Natural killer cell (primary cell): Measurements from ENCODE around the gene TSTD1. TPM values are rescaled to one million over a fixed set of nuclear protein-coding genes. Genes with fewer than 3 reads are reported as not detected.
"Not testable (repeated sequence)": the region's sequence is repeated elsewhere in the genome, so short reads cannot be mapped to it uniquely, and the experiment has no call there.

Experiments
- ATAC-seq, 3 donors: fragments of 150-1000 bp in 2 of 3; fragments of 200-7000 bp in 1 of 3; cut with Tn5 transposase; 1 replicate in 1 of 3; 2 replicates in 2 of 3; pipeline ENCODE4 v1.10.0; 2021; ENCODE audit warnings: mild to moderate bottlenecking in 2 of 3, moderate library complexity in 2 of 3
- DNase-seq, 2 donors: peaks; one replicate each; pipeline versions ENCODE4 v3.0.0 to v3.0.0-alpha.2; 2013 to 2021; ENCODE audit warnings: mixed read lengths in 1 of 2
- H3K27ac ChIP-seq: one replicate; pipeline ENCODE4 v1.5.1; 2013; ENCODE audit warnings: mild to moderate bottlenecking, low read length
- H3K27me3 ChIP-seq: one replicate; pipeline ENCODE4 v1.6.1; 2013; ENCODE audit warnings: low read length; ENCODE audit not compliant: control insufficient read depth, insufficient read depth
- H3K36me3 ChIP-seq: one replicate; pipeline ENCODE4 v1.6.1; 2013; ENCODE audit warnings: low read length; ENCODE audit not compliant: control insufficient read depth, insufficient read depth
- H3K4me1 ChIP-seq: one replicate; pipeline ENCODE4 v1.6.1; 2013; ENCODE audit warnings: low read length; ENCODE audit not compliant: control insufficient read depth, insufficient read depth
- H3K4me3 ChIP-seq: one replicate; pipeline ENCODE4 v1.5.1; 2013; ENCODE audit warnings: low read length
- H3K9me3 ChIP-seq: one replicate; pipeline ENCODE4 v1.6.1; 2013; ENCODE audit warnings: low read length; ENCODE audit not compliant: control insufficient read depth, insufficient read depth
- H3K27ac Mint-ChIP-seq, 2 donors: one replicate each; pipeline ENCODE4 v1.8.0; 2022; ENCODE audit warnings: mild to moderate bottlenecking in 2 of 2, mixed read lengths in 2 of 2, moderate library complexity in 1 of 2
- H3K27me3 Mint-ChIP-seq, 2 donors: one replicate each; pipeline ENCODE4 v1.8.0; 2022; ENCODE audit warnings: low read depth in 2 of 2, mixed read lengths in 2 of 2
- H3K36me3 Mint-ChIP-seq: one replicate; pipeline ENCODE4 v1.8.0; 2022; ENCODE audit warnings: mixed read lengths
- H3K4me1 Mint-ChIP-seq, 2 donors: one replicate each; pipeline ENCODE4 v1.8.0; 2022; ENCODE audit warnings: mixed read lengths in 2 of 2
- H3K4me3 Mint-ChIP-seq: one replicate; pipeline ENCODE4 v1.8.0; 2022; ENCODE audit warnings: mild to moderate bottlenecking, moderate library complexity, mixed read lengths
- H3K9me3 Mint-ChIP-seq, 2 donors: one replicate each; pipeline ENCODE4 v1.8.0; 2022; ENCODE audit warnings: mixed read lengths in 2 of 2
- WGBS: methylation state at CpG from one replicate; pipeline ENCODE4 v1.1.7; 2013; ENCODE audit warnings: missing lambda C conversion rate; ENCODE audit not compliant: insufficient coverage; 5-methylcytosine and 5-hydroxymethylcytosine counted together
- intact Hi-C: fragments of 100-400 bp; cut with micrococcal nuclease; formaldehyde crosslinking; loops from one replicate; pipeline ENCODE4 v1.14.2; 2022
- total RNA-seq, 4 donors: library from RNA; stranded (reverse); fragments of 120-200 nt in 1 of 4; gene quantifications; one replicate each; pipeline versions ENCODE4 v1.2.3 to v1.2.4, GENCODE V29; 2013 to 2022
- TF ChIP-seq, protein P1 (sequence below): fragments of 200-600 bp; IDR thresholded peaks from one replicate; pipeline ENCODE4 v1.8.0; 2022; ENCODE audit warnings: antibody characterized with exemption

Gene TSTD1
- total RNA-seq, 3 donors from 2014 or later (not counting 1 experiment from before 2014, with no cell fraction given): 31.8 to 36.3 (median 34.3) TPM

DNA sequence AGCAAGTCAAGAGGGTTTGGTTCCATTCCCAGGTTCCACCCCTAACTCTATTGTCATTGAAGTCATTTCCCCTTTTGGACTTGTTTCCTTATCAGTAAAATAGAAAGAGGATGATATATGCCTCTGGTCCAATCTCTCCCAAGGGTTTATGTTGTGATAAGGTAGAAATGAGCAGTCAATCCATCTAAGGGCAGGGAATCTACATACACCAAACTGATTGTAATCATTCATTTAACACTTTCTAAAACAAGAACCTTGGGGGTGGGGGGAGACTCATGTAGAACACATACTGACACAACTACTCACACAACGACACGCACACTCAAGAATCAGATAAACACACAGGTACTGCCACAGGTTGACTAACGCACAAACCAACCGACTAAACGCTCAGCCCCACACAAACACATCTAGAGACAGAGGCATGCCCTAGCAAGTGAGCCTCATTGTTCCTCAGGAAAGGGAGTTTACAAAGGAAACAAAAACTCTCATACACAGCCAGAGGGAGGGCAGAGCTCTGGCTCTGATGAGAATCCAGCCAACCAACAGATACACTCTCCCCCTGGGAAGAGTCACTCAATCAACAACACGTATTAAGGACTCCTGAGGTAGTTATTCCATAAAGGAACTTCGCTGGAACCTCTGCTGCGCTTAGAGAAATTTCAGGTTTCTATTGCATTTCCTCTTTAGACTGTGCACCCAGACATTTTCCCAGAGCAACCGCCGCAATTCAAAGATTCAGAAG is 18.8 kb downstream of the TSTD1 start:
- H3K4me1 ChIP-seq: peaks cover 23% of the 10 kb centered on the region
- Mint-ChIP-seq H3K27ac (peak overlapping the region; percentile 89 to 90), H3K9me3 (no peaks in the 10 kb centered on the region), H3K4me1 (peaks cover 28 to 39% of the 10 kb centered on the region in 2 donors), H3K4me3 (peak overlapping the region; percentile 95), H3K36me3 (no peaks in the 10 kb centered on the region), H3K27me3 (no peaks in the 10 kb centered on the region)
- H3K9me3 ChIP-seq: no peaks in the 10 kb centered on the region
- 27% methylated on average over 10 of the region's 10 CpGs for WGBS
- peak in 1 of 2 donors; percentile 28 for DNase-seq
- intact Hi-C loops: loop anchor here (1.0 to 2.0 kb wide), 2 partner anchors 25 to 50 kb away; partner anchors contain the start of gene USF1
- TF ChIP-seq, protein P1, sequence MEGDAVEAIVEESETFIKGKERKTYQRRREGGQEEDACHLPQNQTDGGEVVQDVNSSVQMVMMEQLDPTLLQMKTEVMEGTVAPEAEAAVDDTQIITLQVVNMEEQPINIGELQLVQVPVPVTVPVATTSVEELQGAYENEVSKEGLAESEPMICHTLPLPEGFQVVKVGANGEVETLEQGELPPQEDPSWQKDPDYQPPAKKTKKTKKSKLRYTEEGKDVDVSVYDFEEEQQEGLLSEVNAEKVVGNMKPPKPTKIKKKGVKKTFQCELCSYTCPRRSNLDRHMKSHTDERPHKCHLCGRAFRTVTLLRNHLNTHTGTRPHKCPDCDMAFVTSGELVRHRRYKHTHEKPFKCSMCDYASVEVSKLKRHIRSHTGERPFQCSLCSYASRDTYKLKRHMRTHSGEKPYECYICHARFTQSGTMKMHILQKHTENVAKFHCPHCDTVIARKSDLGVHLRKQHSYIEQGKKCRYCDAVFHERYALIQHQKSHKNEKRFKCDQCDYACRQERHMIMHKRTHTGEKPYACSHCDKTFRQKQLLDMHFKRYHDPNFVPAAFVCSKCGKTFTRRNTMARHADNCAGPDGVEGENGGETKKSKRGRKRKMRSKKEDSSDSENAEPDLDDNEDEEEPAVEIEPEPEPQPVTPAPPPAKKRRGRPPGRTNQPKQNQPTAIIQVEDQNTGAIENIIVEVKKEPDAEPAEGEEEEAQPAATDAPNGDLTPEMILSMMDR: no peak
- no peak for ATAC-seq
- peak overlapping the region; percentile 74 for H3K27ac ChIP-seq
- no peaks in the 10 kb centered on the region for H3K27me3 ChIP-seq
- H3K36me3 ChIP-seq: no peaks in the 10 kb centered on the region
- H3K4me3 ChIP-seq: peak overlapping the region; percentile 87

DNA sequence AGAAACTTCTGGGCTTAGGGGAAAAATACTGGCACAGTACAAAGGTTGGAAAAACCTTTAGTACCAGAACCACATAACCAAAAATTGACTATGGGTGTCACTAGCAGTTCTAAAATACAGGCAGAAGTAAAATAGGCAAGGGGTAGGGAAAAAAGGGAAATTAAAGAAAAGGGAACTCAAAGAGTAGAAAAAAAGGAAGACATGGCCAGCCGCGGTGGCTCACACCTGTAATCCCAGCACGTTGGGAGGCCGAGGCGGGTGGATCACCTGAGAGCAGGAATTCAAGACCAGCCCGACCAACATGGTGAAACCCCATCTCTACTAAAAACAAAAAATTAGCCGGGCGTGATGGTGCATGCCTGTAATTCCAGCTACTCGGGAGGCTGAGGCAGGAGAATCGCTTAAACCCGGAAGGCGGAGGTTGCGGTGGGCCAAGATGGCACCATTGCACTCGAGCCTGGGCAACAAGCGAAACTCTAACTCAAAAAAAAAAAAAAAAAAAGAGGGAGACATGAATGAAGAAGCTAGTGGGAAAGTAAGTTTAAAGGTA is 19.6 kb downstream of the TSTD1 start:
- H3K4me1 ChIP-seq: peaks cover 27% of the 10 kb centered on the region
- H3K27me3 ChIP-seq, H3K36me3 Mint-ChIP-seq, H3K9me3 ChIP-seq, H3K9me3 Mint-ChIP-seq, intact Hi-C loops, ATAC-seq, DNase-seq, H3K4me3 ChIP-seq, H3K36me3 ChIP-seq, H3K27ac ChIP-seq, H3K27me3 Mint-ChIP-seq: not testable (repeated sequence)
- WGBS: 82% methylated on average over 15 of the region's 15 CpGs
- Mint-ChIP-seq H3K27ac (peak overlapping the region; percentile 21 to 89), H3K4me1 (peaks cover 30 to 41% of the 10 kb centered on the region in 2 donors), H3K4me3 (peak overlapping the region; percentile 95)

DNA sequence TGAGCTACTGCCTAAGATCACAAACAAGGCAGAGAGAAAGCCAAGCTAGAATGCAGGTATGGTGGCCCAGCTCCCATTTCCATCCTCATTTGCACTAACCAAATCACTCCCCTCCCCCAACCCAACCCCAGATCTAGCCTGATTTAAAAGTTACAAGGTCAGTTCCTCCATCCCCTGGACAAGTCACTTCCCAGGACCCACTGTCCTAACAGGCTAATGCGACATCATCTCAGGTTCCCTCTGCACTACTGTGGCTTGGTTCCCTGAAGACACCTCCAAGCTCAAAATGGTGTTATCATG is 20.2 kb downstream of the TSTD1 start:
- peaks cover 36 to 47% of the 10 kb centered on the region in 2 donors for H3K4me1 Mint-ChIP-seq
- peaks cover 33% of the 10 kb centered on the region for H3K4me1 ChIP-seq
- no peak overlapping the region for H3K27ac ChIP-seq
- H3K27ac Mint-ChIP-seq: peak overlapping the region in 1 of 2 donors; percentile 21
- DNase-seq (no peak), ATAC-seq (no peak)
- no peaks in the 10 kb centered on the region for H3K27me3 Mint-ChIP-seq
- H3K4me3 Mint-ChIP-seq: peak overlapping the region; percentile 72
- H3K9me3 ChIP-seq: no peaks in the 10 kb centered on the region
- no peaks in the 10 kb centered on the region for H3K9me3 Mint-ChIP-seq
- TF ChIP-seq, protein P1: no peak
- no peaks in the 10 kb centered on the region for H3K27me3 ChIP-seq
- H3K4me3 ChIP-seq: no peak overlapping the region
- no peaks in the 10 kb centered on the region for H3K36me3 ChIP-seq
- WGBS: 100% methylated on average over 1 of the region's 1 CpG
- intact Hi-C loops: no loop called here
- H3K36me3 Mint-ChIP-seq: no peaks in the 10 kb centered on the region

DNA sequence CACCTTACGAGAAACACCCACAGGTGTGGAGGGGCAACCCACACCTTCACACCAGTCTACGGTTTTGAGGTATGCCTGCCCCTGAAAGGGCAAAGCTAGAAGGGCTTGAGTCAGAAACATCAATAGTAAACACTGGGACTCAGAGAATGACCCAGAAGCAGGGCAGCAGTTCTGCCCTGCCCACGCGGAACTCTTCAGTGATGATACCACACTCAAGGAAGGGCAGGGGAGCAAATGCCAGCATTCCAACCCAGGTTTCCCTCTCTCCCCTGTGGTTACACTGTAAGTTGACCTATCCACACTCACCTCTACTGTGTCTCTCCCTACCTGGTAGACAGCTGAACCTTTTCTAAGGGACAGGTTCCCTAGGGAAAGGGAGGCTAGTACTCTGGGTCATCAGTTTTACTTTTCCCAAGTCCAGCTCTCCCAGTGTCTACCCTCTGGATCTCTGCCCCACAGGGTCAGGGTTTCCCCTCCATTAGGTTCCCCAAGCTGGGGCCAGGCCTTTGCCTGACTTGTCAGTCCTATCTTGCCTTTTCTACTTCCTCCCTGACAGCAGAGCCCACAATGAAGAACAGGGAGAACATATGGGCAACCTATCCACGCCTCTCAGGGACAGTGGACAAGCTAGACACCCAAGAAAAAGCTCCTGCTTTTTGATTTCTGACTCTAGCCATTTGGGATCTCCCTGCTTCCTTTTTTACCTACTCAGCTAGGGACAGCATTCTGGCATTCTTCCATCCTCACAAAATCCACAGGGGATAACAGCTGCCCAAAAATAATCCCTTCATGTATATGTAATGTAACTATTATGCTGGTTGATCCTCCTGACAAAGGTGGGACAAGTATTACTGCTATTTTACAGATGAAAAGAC is 20.8 kb downstream of the TSTD1 start:
- intact Hi-C loops: no loop called here
- no peaks in the 10 kb centered on the region for H3K36me3 Mint-ChIP-seq
- no peaks in the 10 kb centered on the region for H3K27me3 ChIP-seq
- no peak overlapping the region for H3K27ac ChIP-seq
- no peaks in the 10 kb centered on the region for H3K27me3 Mint-ChIP-seq
- peaks cover 41 to 53% of the 10 kb centered on the region in 2 donors for H3K4me1 Mint-ChIP-seq
- no peak overlapping the region for H3K4me3 Mint-ChIP-seq
- no peaks in the 10 kb centered on the region for H3K9me3 ChIP-seq
- TF ChIP-seq, protein P1: no peak
- WGBS: 89% methylated on average over 5 of the region's 5 CpGs
- ATAC-seq (no peak), DNase-seq (no peak)
- H3K27ac Mint-ChIP-seq: peak overlapping the region in 1 of 2 donors; percentile 47
- H3K4me3 ChIP-seq: no peak overlapping the region
- no peaks in the 10 kb centered on the region for H3K36me3 ChIP-seq
- H3K4me1 ChIP-seq: peaks cover 39% of the 10 kb centered on the region
- no peaks in the 10 kb centered on the region for H3K9me3 Mint-ChIP-seq

DNA sequence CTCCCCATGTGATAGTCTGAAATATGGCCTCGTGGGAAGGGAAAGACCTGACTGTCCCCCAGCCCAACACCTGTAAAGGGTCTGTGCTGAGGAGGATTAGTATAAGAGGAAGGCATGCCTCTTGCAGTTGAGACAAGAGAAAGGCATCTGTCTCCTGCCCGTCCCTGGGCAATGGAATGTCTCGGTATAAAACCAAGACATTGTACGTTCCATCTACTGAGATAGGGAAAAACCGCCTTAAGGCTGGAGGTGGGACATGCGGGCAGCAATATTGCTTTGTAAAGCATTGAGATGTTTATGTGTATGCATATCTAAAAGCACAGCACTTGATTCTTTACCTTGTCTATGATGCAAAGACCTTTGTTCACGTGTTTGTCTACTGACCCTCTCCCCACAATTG is 21.6 kb downstream of the TSTD1 start:
- H3K36me3 ChIP-seq, H3K4me3 Mint-ChIP-seq, intact Hi-C loops, H3K27me3 ChIP-seq, H3K36me3 Mint-ChIP-seq, ATAC-seq, H3K9me3 ChIP-seq, H3K9me3 Mint-ChIP-seq, H3K27me3 Mint-ChIP-seq, DNase-seq, H3K4me3 ChIP-seq, H3K27ac ChIP-seq: not testable (repeated sequence)
- H3K4me1 ChIP-seq: peaks cover 45% of the 10 kb centered on the region
- 93% methylated on average over 3 of the region's 7 CpGs for WGBS
- H3K4me1 Mint-ChIP-seq: peaks cover 44 to 53% of the 10 kb centered on the region in 2 donors
- peak overlapping the region in 1 of 2 donors; percentile 47 for H3K27ac Mint-ChIP-seq
